HG03575 (cell line): ENCODE data around the gene DMRTB1.
"Not testable (repeated sequence)": the region's sequence is repeated elsewhere in the genome, so short reads cannot be mapped to it uniquely, and the experiment has no call there.

Experiments
- ATAC-seq: cut with Tn5 transposase; IDR thresholded peaks from one replicate; pipeline ENCODE4 v1.9.1; 2021; ENCODE audit not compliant: unreplicated experiment, insufficient number of reproducible peaks, low FRiP score; ENCODE audit errors: extremely low read depth

DMRTB1 gene

GRCh38 chr1:53432611-53433010 lies 26.6 kb upstream of the DMRTB1 start:
- no peak for ATAC-seq

- ATAC-seq: not testable (repeated sequence)
These were observed 24.7 kb upstream of the DMRTB1 start for GRCh38 chr1:53434405-53435007.

GRCh38 chr1:53435151-53435550 lies 24.0 kb upstream of the DMRTB1 start:
- no peak for ATAC-seq

GRCh38 chr1:53438427-53439336 lies 20.5 kb upstream of the DMRTB1 start:
- no peak for ATAC-seq

GRCh38 chr1:53439337-53440207 lies 19.6 kb upstream of the DMRTB1 start:
- ATAC-seq: no peak

DNA sequence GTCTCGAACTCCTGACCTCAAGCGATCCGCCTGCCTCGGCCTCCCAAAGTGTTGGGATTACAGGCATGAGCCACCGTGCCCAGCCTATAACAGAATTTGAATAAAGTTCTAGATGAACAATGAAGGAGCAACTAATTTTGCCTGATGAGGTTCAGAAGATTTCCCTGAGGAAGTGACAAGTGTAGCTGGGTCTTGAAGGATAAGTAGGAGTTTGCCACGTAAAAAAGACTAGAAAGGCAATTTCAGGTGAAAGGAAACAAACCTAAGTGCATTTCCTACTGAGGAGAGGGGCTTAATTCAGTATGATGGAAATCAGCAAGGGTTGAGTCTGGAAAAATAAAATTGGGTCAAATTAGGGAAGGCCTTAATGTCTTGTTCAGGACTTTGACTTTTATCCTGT lies 18.6 kb upstream of the DMRTB1 start:
- ATAC-seq: no peak

- no peak for ATAC-seq
These were observed 16.9 kb upstream of the DMRTB1 start for GRCh38 chr1:53442299-53442698.

GRCh38 chr1:53446051-53446450 lies 13.1 kb upstream of the DMRTB1 start:
- no peak for ATAC-seq

- no peak for ATAC-seq
These were observed 11.8 kb upstream of the DMRTB1 start for GRCh38 chr1:53447413-53447812.

GRCh38 chr1:53448241-53448841 lies 10.9 kb upstream of the DMRTB1 start:
- no peak for ATAC-seq

DNA sequence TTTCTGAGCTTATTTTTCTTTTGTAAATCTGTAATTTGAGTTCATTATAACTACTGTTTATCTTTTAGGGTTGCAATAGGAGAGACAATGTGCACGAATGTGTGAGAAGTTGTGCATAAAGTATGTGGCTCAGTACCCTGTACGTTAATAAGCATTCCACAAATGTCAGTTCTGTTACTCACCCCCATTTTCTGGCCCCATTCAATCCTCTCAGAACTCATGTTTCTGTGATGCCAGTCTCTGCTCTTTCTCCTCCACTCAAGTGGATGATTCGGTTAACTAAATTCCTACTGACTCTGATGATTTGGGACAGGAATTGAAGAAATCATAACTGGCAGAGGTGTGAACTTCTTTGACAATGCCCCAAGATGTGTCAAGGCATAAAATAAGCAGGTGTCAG lies 10.2 kb upstream of the DMRTB1 start:
- no peak for ATAC-seq

- ATAC-seq: no peak
These were observed 9.5 kb upstream of the DMRTB1 start for GRCh38 chr1:53449693-53450092.

DNA sequence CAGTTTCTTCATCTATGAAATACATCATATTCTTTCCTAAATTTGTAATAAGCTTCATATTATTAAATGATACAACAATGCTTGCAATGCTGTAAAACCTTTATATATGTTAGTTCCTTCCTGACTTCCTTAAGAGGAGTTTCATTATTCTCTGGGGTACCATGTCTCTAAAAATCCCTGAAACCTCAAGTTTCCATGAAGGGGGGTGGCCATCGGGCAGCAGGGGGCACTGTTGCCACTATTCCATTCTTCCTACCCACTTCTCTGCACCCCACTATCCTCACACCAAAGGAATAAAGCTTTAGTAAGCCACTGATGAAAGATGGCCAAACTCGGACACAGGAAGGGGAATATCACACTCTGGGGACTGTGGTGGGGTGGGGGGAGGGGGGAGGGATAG lies 9.0 kb upstream of the DMRTB1 start:
- ATAC-seq: no peak

DNA sequence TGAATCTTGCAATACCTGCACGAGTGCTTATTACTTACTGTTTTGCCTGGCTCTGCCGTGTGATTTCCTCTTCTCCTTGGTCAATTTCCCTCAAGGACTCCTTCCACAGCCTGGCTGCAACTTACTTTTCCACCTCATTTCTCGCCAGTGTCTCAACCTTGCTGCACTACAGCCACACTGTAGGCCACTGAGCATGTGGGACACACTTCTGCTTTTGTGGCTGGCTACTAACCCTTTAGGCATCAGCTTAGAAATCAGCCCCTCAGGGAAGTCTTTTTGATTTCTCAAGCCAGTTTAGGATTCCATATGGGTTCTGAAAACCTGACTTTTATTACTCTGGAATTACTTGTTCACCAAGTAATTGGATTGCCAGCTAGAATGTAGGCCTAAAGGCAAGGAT lies 5.2 kb upstream of the DMRTB1 start:
- ATAC-seq: no peak

- ATAC-seq: no peak
These were observed 3.7 kb upstream of the DMRTB1 start for GRCh38 chr1:53455364-53455991.

DNA sequence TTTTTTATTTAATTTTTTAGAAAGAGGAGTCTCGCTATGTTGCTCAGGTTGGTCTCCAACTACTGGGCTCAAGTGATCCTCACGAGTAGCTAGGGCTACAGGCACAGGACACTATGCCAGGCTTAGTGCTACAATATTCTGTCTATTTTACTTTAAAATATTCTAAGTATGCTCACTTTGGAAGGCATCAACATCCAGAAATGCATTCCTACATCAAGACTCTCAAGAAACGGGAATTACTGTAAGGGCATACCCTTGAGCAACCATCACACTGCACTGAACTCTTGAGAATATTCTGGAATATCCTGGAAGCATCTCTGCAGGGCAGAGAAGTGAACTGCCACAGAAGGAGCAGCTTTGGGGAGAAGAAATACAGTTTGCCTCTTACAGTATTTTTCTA lies 565 bp upstream of the DMRTB1 start:
- ATAC-seq: no peak

- ATAC-seq: no peak
These were observed 1.0 kb downstream of the DMRTB1 start for GRCh38 chr1:53460211-53460634.

DNA sequence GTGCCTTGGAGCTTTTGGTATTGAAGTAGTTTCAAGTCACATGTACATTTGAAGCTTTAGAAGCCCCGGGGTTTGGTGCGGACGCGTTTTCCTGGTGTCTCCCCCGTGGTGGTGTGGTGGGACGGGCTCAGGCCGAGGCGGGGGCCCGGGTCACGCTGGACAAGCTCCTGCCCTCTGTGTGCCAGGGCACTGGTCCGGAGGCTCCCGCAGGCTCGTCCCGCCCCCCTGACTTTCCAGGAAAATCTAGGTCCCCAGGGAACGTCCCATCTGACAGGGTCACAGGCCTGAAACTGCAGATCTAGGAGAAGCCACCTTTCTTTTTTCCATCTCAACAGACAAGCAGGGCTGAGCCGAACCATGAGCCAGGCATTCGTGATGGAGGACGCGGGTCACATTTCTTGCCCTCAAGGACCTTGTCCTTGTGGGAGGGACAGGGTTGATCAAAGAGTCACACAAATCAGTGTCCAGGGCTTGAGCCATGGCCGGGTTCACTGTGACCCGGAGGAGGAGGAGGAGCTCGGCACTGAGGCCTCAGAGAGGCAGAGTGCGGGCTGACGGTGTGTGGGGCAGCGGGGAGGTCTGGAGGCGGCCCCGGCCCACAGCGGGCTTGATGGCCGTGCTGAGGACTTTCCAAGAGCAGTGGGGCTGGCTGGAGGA lies 1.6 kb downstream of the DMRTB1 start:
- ATAC-seq: no peak
